GM12878 (cell line): Measurements from ENCODE around the gene NOD2.

Experiments
- BCL11A ChIP-seq: IDR thresholded peaks from 2 replicates; pipeline ENCODE4 v1.6.1; 2011; ENCODE audit warnings: low read depth, low read length
- BHLHE40 ChIP-seq, 2 experiments: fragments of 450-650 bp in 1 of 2; IDR thresholded peaks; 2 replicates each; pipeline ENCODE4 v1.6.1; 2011 to 2017; ENCODE audit warnings: low read depth in 2 of 2, borderline replicate concordance in 1 of 2, improper control_type of control experiment in 1 of 2, low read length in 1 of 2, mild to moderate bottlenecking in 1 of 2
- CHD4 ChIP-seq: fragments of 200-600 bp; sonication (generic); IDR thresholded peaks from 2 replicates; pipeline ENCODE4 v1.6.1; 2016; ENCODE audit warnings: mild to moderate bottlenecking
- CTCF ChIP-seq, 3 experiments: IDR thresholded peaks in 2 of 3; conservative IDR thresholded peaks in 1 of 3; 2 replicates each; pipeline ENCODE4 v1.5.1; 2011; ENCODE audit warnings: low read depth in 3 of 3, low read length in 3 of 3, mild to moderate bottlenecking in 3 of 3, control low read depth in 2 of 3, moderate library complexity in 2 of 3, inconsistent platforms in 1 of 3, mixed read lengths in 1 of 3; ENCODE audit not compliant: control insufficient read depth in 2 of 3, insufficient read depth in 1 of 3; ENCODE audit errors: extremely low read depth in 1 of 3
- EED ChIP-seq: sonication (generic); IDR thresholded peaks from 2 replicates; pipeline ENCODE4 v1.6.1; 2016; ENCODE audit warnings: antibody characterized with exemption, low read depth
- GABPA ChIP-seq: IDR thresholded peaks from 2 replicates; pipeline ENCODE4 v1.6.1; 2014; ENCODE audit warnings: antibody characterized with exemption, low read depth, mild to moderate bottlenecking, inconsistent platforms
- PML ChIP-seq: IDR thresholded peaks from 2 replicates; pipeline ENCODE4 v1.6.1; 2012; ENCODE audit warnings: low read length, inconsistent platforms
- POLR2AphosphoS5 ChIP-seq: IDR thresholded peaks from 2 replicates; pipeline ENCODE4 v1.6.1; 2011; ENCODE audit warnings: mild to moderate bottlenecking, low read length, inconsistent platforms
- REST ChIP-seq: IDR thresholded peaks from 2 replicates; pipeline ENCODE4 v1.6.1; 2012; ENCODE audit warnings: mild to moderate bottlenecking, low read depth, low read length
- SP1 ChIP-seq: IDR thresholded peaks from one replicate; pipeline ENCODE4 v1.6.1; 2011; ENCODE audit warnings: low read depth, low read length
- YBX1 ChIP-seq: fragments of 450-650 bp; IDR thresholded peaks from 2 replicates; pipeline ENCODE4 v1.6.1; 2016; ENCODE audit warnings: antibody characterized with exemption
- ZSCAN29 ChIP-seq: fragments of 450-650 bp; IDR thresholded peaks from 2 replicates; pipeline ENCODE4 v1.6.1; 2017; ENCODE audit warnings: mild to moderate bottlenecking, moderate library complexity
- ZZZ3 ChIP-seq: IDR thresholded peaks from 2 replicates; pipeline ENCODE4 v1.6.1; 2011; ENCODE audit warnings: low read depth; ENCODE audit not compliant: control insufficient read depth, insufficient read length

- TF ChIP-seq GABPA (no peak), REST (no peak), CTCF (IDR thresholded peaks at IDR 0.05 in 2 of 3, conservative IDR thresholded peaks at IDR 0.05 in 1 of 3; ENCODE audit: control insufficient read depth in 2 of 3, extremely low read depth in 1 of 3, insufficient read depth in 1 of 3, low read depth in 3 of 3, low read length in 3 of 3) (no peak), POLR2AphosphoS5 (no peak), ZZZ3 (no peak), BHLHE40 (IDR thresholded peaks at IDR 0.05; ENCODE audit: borderline replicate concordance in 1 of 2, low read depth in 2 of 2, low read length in 1 of 2) (peak in 1 of 2 experiments; percentile 44; a peak in 1 of 4 replicates), CHD4 (no peak; the same call in 1 of the 2 replicates), BCL11A (no peak), SP1 (no peak), YBX1 (no peak), PML (no peak), ZSCAN29 (no peak), EED (no peak)
Observed at GRCh38 chr16:50692999-50693781, at the start of gene NOD2.
